Sigmoid colon (tissue), 7 donors: ENCODE results near the gene TMEM259. TPM values are rescaled to one million over a fixed set of nuclear protein-coding genes. Genes with fewer than 3 reads are reported as not detected.

Source experiments
- DNase-seq: peaks from one replicate; pipeline ENCODE4 v3.0.0-alpha.2; 2019
- H3K27ac ChIP-seq, 4 donors: fragments of 200-600 bp; sonication (generic); one replicate each; pipeline ENCODE4 v1.5.1; 2016 to 2019; ENCODE audit warnings: mild to moderate bottlenecking in 1 of 4
- H3K27me3 ChIP-seq, 3 donors: fragments of 200-600 bp; sonication (generic); one replicate each; pipeline ENCODE4 v1.5.1; 2019; ENCODE audit warnings: mild to moderate bottlenecking in 1 of 3
- H3K36me3 ChIP-seq, 4 donors: fragments of 200-600 bp; sonication (generic); one replicate each; pipeline ENCODE4 v1.5.1; 2016 to 2019
- H3K4me1 ChIP-seq, 4 donors: fragments of 200-600 bp; sonication (generic); one replicate each; pipeline ENCODE4 v1.5.1; 2017 to 2019
- H3K4me3 ChIP-seq, 4 donors: fragments of 200-600 bp; sonication (generic); one replicate each; pipeline ENCODE4 v1.5.1; 2017 to 2019; ENCODE audit warnings: mild to moderate bottlenecking in 2 of 4, moderate library complexity in 1 of 4
- H3K9me3 ChIP-seq, 4 donors: fragments of 200-600 bp in 3 of 4; sonication (generic) in 3 of 4; one replicate each; pipeline versions ENCODE4 v1.5.1 to v1.6.1; 2013 to 2019
- CTCF ChIP-seq, 4 experiments: fragments of 450-650 bp in 3 of 4; fragments of 200-600 bp in 1 of 4; IDR thresholded peaks; one replicate each; pipeline ENCODE4 v1.5.1; 2016 to 2019; ENCODE audit warnings: antibody characterized with exemption in 4 of 4, mild to moderate bottlenecking in 3 of 4, moderate library complexity in 2 of 4
- EP300 ChIP-seq, 4 donors: sonication (generic); formaldehyde crosslinking; IDR thresholded peaks; one replicate each; pipeline ENCODE4 v1.6.1; 2017; ENCODE audit warnings: antibody characterized with exemption in 4 of 4
- POLR2A ChIP-seq, 2 donors: fragments of 450-650 bp; IDR thresholded peaks; one replicate each; pipeline ENCODE4 v1.6.1; 2016; ENCODE audit warnings: antibody characterized with exemption in 2 of 2, mild to moderate bottlenecking in 2 of 2, moderate library complexity in 2 of 2
- POLR2AphosphoS5 ChIP-seq, 4 donors: sonication (generic); formaldehyde crosslinking; IDR thresholded peaks; one replicate each; pipeline ENCODE4 v1.6.1; 2017; ENCODE audit warnings: antibody characterized with exemption in 4 of 4
- WGBS, 2 donors: extraction: QIAGEN DNeasy Blood & Tissue Kit; methylation state at CpG; one replicate each; pipeline ENCODE4 v1.1.7; 2013; 5-methylcytosine and 5-hydroxymethylcytosine counted together
- intact Hi-C: fragments of 100-400 bp; cut with DNase I; formaldehyde crosslinking; loops from one replicate; pipeline ENCODE4 v1.15.1; 2023
- polyA plus RNA-seq, 3 donors: library from polyadenylated mRNA; stranded (reverse); fragments of 200-250 nt; gene quantifications; one replicate each; pipeline ENCODE4 v1.2.3, GENCODE V29; 2013
- total RNA-seq, 4 donors: library from RNA; depleted of rRNA; stranded (reverse); fragments of >200 nt; gene quantifications; one replicate each; pipeline ENCODE4 v1.1.0, GENCODE V29; 2016
- donor health status: healthy with polysubstance abuse.
- donor health status: Bipolar disorder and iron deficiency.
- donor health status: healthy.

TMEM259 gene
- total and polyA plus RNA-seq, 7 donors = 19.2 to 232 (median 94.5) TPM

GRCh38 chr19:984165-984967 is 36.6 kb downstream of the TMEM259 start, which contains the start of gene WDR18:
Gene WDR18 (plus strand): TSS chr19:984345. CDS start chr19:984354, 9 bp downstream.
- TF ChIP-seq CTCF (IDR thresholded peaks at IDR 0.05) = peak in 1 of 4 experiments; percentile 28
- TF ChIP-seq POLR2A (IDR thresholded peaks at IDR 0.05) = peak; percentile 8 to 49
- peak; percentile 79 to 90 (median 84) for TF ChIP-seq POLR2AphosphoS5 (IDR thresholded peaks at IDR 0.05)
- TF ChIP-seq EP300 (IDR thresholded peaks at IDR 0.05) = no peak
- peak within 1 kb of the TSS; percentile 81 to 88 (median 86) for H3K27ac ChIP-seq
- 1% methylated on average over 78 of the region's 78 CpGs for WGBS, 2 donors
- no peaks in the 10 kb centered on the region for H3K9me3 ChIP-seq
- no peaks in the 10 kb centered on the region for H3K27me3 ChIP-seq
- intact Hi-C loops = loop anchor here (5.0 kb wide), 1 partner anchor 217 kb away; no protein-coding TSS in a partner anchor
- peaks cover 0 to 21% (median 5%) of the 10 kb centered on the region in 4 donors for H3K36me3 ChIP-seq
- peak within 1 kb of the TSS; percentile 76 to 92 (median 84) for H3K4me3 ChIP-seq
- peak; percentile 97 for DNase-seq
- H3K4me1 ChIP-seq = peaks cover 0 to 29% (median 26%) of the 10 kb centered on the region in 4 donors

GRCh38 chr19:982567-983170 is 38.3 kb downstream of the TMEM259 start:
- 1 to 2% methylated on average over 46 of the region's 46 CpGs for WGBS, 2 donors
- Histone ChIP-seq H3K4me3 (peak overlapping the region in 3 of 4 donors; percentile 28 to 42 (median 42)), H3K9me3 (no peaks in the 10 kb centered on the region), H3K27me3 (no peaks in the 10 kb centered on the region), H3K4me1 (peaks cover 0 to 29% (median 26%) of the 10 kb centered on the region in 4 donors), H3K27ac (peak overlapping the region; percentile 81 to 88 (median 86)), H3K36me3 (peaks cover 0 to 12% (median 4%) of the 10 kb centered on the region in 4 donors)
- DNase-seq = peak; percentile 80
- intact Hi-C loops = loop anchor here (1.0 to 5.0 kb wide), 3 partner anchors 61 to 215 kb away; partner anchors contain the start of gene CFD
- TF ChIP-seq CTCF (IDR thresholded peaks at IDR 0.05) = peak in 3 of 4 experiments; percentile 48 to 97 (median 61)
- TF ChIP-seq EP300 (IDR thresholded peaks at IDR 0.05) = no peak

GRCh38 chr19:980133-980998 is 40.6 kb downstream of the TMEM259 start:
- DNase-seq = no peak
- no peaks in the 10 kb centered on the region for H3K27me3 ChIP-seq
- peaks cover 0 to 28% (median 24%) of the 10 kb centered on the region in 4 donors for H3K4me1 ChIP-seq
- no peaks in the 10 kb centered on the region for H3K9me3 ChIP-seq
- TF ChIP-seq EP300 (IDR thresholded peaks at IDR 0.05) (no peak), CTCF (IDR thresholded peaks at IDR 0.05) (no peak), POLR2AphosphoS5 (IDR thresholded peaks at IDR 0.05) (no peak), POLR2A (IDR thresholded peaks at IDR 0.05) (no peak)
- no peak overlapping the region for H3K27ac ChIP-seq
- WGBS, 2 donors = 33 to 52% methylated on average over 32 of the region's 32 CpGs
- intact Hi-C loops = loop anchor here (5.0 kb wide), 1 partner anchor 213 kb away; no protein-coding TSS in a partner anchor
- no peaks in the 10 kb centered on the region for H3K36me3 ChIP-seq
- no peak overlapping the region for H3K4me3 ChIP-seq

GRCh38 chr19:979318-979741 is 41.6 kb downstream of the TMEM259 start:
- H3K9me3 ChIP-seq = no peaks in the 10 kb centered on the region
- no peak for TF ChIP-seq CTCF (IDR thresholded peaks at IDR 0.05)
- TF ChIP-seq EP300 (IDR thresholded peaks at IDR 0.05) = no peak
- TF ChIP-seq POLR2AphosphoS5 (IDR thresholded peaks at IDR 0.05) = no peak
- no peak for TF ChIP-seq POLR2A (IDR thresholded peaks at IDR 0.05)
- H3K27me3 ChIP-seq = no peaks in the 10 kb centered on the region
- H3K4me3 ChIP-seq = no peak overlapping the region
- H3K27ac ChIP-seq = no peak overlapping the region
- peaks cover 0 to 19% (median 15%) of the 10 kb centered on the region in 4 donors for H3K4me1 ChIP-seq
- 78 to 79% methylated on average over 19 of the region's 19 CpGs for WGBS, 2 donors
- no peak for DNase-seq
- intact Hi-C loops = no loop called here
- H3K36me3 ChIP-seq = no peaks in the 10 kb centered on the region
